HepG2 (cell line): Measurements from ENCODE around the gene PALM3. TPM values are rescaled to one million over a fixed set of nuclear protein-coding genes. Genes with fewer than 3 reads are reported as not detected.

ENCODE experiments used
- DPF2 ChIP-seq: sonication (generic); formaldehyde crosslinking; IDR thresholded peaks from 2 replicates; pipeline ENCODE4 v1.4.0; 2020; ENCODE audit warnings: mild to moderate bottlenecking, low read depth, missing genetic modification reagents, borderline replicate concordance
- FOXC1 ChIP-seq: sonication (generic); formaldehyde crosslinking; IDR thresholded peaks from 2 replicates; pipeline ENCODE4 v1.8.0; 2022; ENCODE audit warnings: mild to moderate bottlenecking, missing genetic modification reagents, borderline replicate concordance
- FOXO1 ChIP-seq: sonication (generic); formaldehyde crosslinking; IDR thresholded peaks from 2 replicates; pipeline ENCODE4 v1.4.0; 2020; ENCODE audit warnings: missing genetic modification reagents
- IRF1 ChIP-seq: sonication (generic); formaldehyde crosslinking; IDR thresholded peaks from 2 replicates; pipeline ENCODE4 v1.4.0; 2020; ENCODE audit warnings: low read depth, mild to moderate bottlenecking, missing genetic modification reagents
- RBM39 ChIP-seq: fragments of 200-400 bp; formaldehyde crosslinking; IDR thresholded peaks from one replicate; pipeline ENCODE4 v1.6.1; 2018; ENCODE audit warnings: antibody characterized with exemption, mild to moderate bottlenecking, low read depth, low read length; ENCODE audit not compliant: poor library complexity, severe bottlenecking
- SAP130 ChIP-seq: IDR thresholded peaks from 2 replicates; pipeline ENCODE4 v1.6.1; 2016; ENCODE audit warnings: low read depth
- SETDB1 ChIP-seq: sonication (generic); formaldehyde crosslinking; IDR thresholded peaks from 2 replicates; pipeline ENCODE4 v1.5.1; 2020; ENCODE audit warnings: missing genetic modification reagents, mild to moderate bottlenecking, borderline replicate concordance
- ZNF407 ChIP-seq: sonication (generic); formaldehyde crosslinking; IDR thresholded peaks from one replicate; pipeline ENCODE4 v1.5.1; 2020; ENCODE audit warnings: mild to moderate bottlenecking, missing genetic modification reagents; ENCODE audit errors: not compliant biosample characterization
- ZNF431 ChIP-seq: sonication (generic); formaldehyde crosslinking; IDR thresholded peaks from 2 replicates; pipeline ENCODE4 v1.9.0; 2022; ENCODE audit warnings: missing genetic modification reagents, low read depth, mild to moderate bottlenecking, borderline replicate concordance
- ZNF501 ChIP-seq: sonication (generic); formaldehyde crosslinking; IDR thresholded peaks from 2 replicates; pipeline ENCODE4 v1.5.1; 2020; ENCODE audit warnings: mild to moderate bottlenecking, moderate library complexity, missing genetic modification reagents
- ZNF691 ChIP-seq: sonication (generic); formaldehyde crosslinking; IDR thresholded peaks from 2 replicates; pipeline ENCODE4 v1.4.0; 2020; ENCODE audit warnings: missing genetic modification reagents, low read depth, mild to moderate bottlenecking, borderline replicate concordance
- ZNF75D ChIP-seq: sonication (generic); formaldehyde crosslinking; IDR thresholded peaks from 2 replicates; pipeline ENCODE4 v1.8.1; 2023; ENCODE audit warnings: missing genetic modification reagents, mild to moderate bottlenecking, borderline replicate concordance
- ZNF775 ChIP-seq: sonication (generic); formaldehyde crosslinking; IDR thresholded peaks from 2 replicates; pipeline ENCODE4 v1.4.0; 2020; ENCODE audit warnings: missing genetic modification reagents, mild to moderate bottlenecking, moderate library complexity, borderline replicate concordance
- polyA plus RNA-seq, 8 experiments: library from polyadenylated mRNA; depleted of rRNA in 3 of 8; stranded (reverse) in 7 of 8; unstranded in 1 of 8; fragments of >200 nt; fragmentation: Illumina TruSeq in 4 of 8; extraction: Trizol in 4 of 8; gene quantifications; 2 replicates each; pipeline versions ENCODE4 v1.2.1 to v1.2.3, GENCODE V29; 2011 to 2016; ENCODE audit warnings: low read depth in 4 of 8, missing spikeins in 1 of 8, mixed read lengths in 1 of 8; ENCODE audit not compliant: insufficient read depth in 1 of 8
- total RNA-seq, 5 experiments: library from RNA; depleted of rRNA; stranded (reverse); fragments of >200 nt; fragmentation: Illumina TruSeq; extraction: Trizol; gene quantifications; 2 replicates each; pipeline ENCODE4 v1.2.3, GENCODE V29; 2016; ENCODE audit warnings: low read depth in 1 of 5
- TF ChIP-seq, protein P1 (sequence below): sonication (generic); formaldehyde crosslinking; IDR thresholded peaks from 2 replicates; pipeline ENCODE4 v1.8.0; 2022; ENCODE audit warnings: mild to moderate bottlenecking, missing genetic modification reagents, borderline replicate concordance

The PALM3 gene
- total and polyA plus RNA-seq, 2 of the 13 experiments (the other 11 are each of a cell fraction or from before 2014, with no cell fraction given), result 0.79 to 2.4 TPM

- TF ChIP-seq FOXC1 (CRISPR knock-in tag) (peak; percentile 56; the same call in 1 of the 2 replicates), SETDB1 (CRISPR knock-in tag) (no peak), SAP130 (CRISPR knock-in tag) (no peak), ZNF691 (CRISPR knock-in tag) (no peak), DPF2 (CRISPR knock-in tag) (no peak), ZNF431 (no peak), ZNF75D (CRISPR knock-in tag) (no peak), FOXO1 (CRISPR knock-in tag) (peak; percentile 14; the same call in 1 of the 2 replicates), ZNF775 (no peak), RBM39 (no peak), IRF1 (CRISPR knock-in tag) (no peak), ZNF501 (CRISPR knock-in tag) (no peak), ZNF407 (CRISPR knock-in tag) (no peak)
- TF ChIP-seq, protein P1, sequence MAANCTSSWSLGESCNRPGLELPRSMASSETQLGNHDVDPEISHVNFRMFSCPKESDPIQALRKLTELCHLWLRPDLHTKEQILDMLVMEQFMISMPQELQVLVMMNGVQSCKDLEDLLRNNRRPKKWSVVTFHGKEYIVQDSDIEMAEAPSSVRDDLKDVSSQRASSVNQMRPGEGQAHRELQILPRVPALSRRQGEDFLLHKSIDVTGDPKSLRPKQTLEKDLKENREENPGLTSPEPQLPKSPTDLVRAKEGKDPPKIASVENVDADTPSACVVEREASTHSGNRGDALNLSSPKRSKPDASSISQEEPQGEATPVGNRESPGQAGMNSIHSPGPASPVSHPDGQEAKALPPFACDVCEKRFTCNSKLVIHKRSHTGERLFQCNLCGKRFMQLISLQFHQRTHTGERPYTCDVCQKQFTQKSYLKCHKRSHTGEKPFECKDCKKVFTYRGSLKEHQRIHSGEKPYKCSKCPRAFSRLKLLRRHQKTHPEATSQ (CRISPR knock-in tag), result no peak
Measured at GRCh38 chr19:14072535-14073260, 10.8 kb upstream of the PALM3 start, which contains the start of gene MISP3 (continued).
